GM12892 (cell line): ENCODE data around the gene TMEM107.

Experiments used
- POLR2A ChIP-seq: IDR thresholded peaks from 2 replicates; pipeline ENCODE4 v1.6.1; 2011; ENCODE audit warnings: low read depth, low read length, control low read depth
- POLR2AphosphoS5 ChIP-seq: IDR thresholded peaks from 2 replicates; pipeline ENCODE4 v1.6.1; 2011; ENCODE audit warnings: low read depth, low read length, control low read depth
- TAF1 ChIP-seq: IDR thresholded peaks from 2 replicates; pipeline ENCODE4 v1.6.1; 2011; ENCODE audit warnings: low read depth, mild to moderate bottlenecking, control low read depth, low read length, borderline replicate concordance

DNA sequence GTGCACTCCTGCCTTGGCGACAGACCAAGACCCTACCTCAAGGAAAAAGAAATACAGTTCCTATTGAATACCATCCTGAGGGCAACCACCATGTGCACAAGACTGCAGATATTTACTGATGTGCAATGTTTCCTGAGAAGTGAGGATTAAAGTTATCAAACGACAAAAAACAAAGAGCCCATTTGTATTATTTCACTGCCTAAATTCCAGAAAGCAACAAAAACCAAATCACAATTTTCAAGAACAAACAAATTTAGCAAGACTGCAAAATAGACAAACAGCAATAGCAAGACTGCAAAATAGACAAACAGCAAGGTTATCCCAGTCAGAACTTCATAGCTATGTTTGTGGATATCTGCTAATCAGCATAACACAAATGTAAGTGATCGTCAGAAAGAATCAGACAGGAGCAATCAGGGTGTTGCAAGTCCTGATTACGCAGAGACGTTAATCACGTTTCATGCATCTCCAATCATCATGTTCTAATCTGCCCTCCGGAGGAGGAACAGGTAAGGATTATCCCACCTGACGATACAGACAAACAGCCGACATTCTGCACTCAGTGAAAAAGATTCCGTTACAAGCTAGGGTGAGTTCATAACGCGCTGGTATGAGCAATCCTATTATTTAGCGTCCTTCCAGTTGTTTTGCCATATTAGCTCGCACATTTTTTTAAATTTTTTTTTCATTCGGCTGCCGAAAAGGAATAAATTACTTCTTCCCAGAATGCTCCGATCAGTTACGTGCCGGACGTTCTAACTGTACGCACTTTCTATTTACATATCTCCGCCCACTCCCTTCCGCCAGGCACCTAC lies 2.9 kb downstream of the TMEM107 start:
- peak; percentile 100 for TF ChIP-seq POLR2A
- peak; percentile 100 for TF ChIP-seq POLR2AphosphoS5
- TF ChIP-seq TAF1 = peak; percentile 56; the same call in 1 of the 2 replicates
